AG08395 (cell line): ENCODE measurements around the gene SIGLEC11.
A peak's percentile ranks its signal among the peaks of the same experiment; 100 is the strongest.
"Not testable (repeated sequence)": the region's sequence is repeated elsewhere in the genome, so short reads cannot be mapped to it uniquely, and the experiment has no call there.

Experiments used
- DNase-seq: peaks from one replicate; pipeline ENCODE4 v3.0.0; 2012; ENCODE audit warnings: mixed read lengths, low spot score

Gene SIGLEC11, protein sequence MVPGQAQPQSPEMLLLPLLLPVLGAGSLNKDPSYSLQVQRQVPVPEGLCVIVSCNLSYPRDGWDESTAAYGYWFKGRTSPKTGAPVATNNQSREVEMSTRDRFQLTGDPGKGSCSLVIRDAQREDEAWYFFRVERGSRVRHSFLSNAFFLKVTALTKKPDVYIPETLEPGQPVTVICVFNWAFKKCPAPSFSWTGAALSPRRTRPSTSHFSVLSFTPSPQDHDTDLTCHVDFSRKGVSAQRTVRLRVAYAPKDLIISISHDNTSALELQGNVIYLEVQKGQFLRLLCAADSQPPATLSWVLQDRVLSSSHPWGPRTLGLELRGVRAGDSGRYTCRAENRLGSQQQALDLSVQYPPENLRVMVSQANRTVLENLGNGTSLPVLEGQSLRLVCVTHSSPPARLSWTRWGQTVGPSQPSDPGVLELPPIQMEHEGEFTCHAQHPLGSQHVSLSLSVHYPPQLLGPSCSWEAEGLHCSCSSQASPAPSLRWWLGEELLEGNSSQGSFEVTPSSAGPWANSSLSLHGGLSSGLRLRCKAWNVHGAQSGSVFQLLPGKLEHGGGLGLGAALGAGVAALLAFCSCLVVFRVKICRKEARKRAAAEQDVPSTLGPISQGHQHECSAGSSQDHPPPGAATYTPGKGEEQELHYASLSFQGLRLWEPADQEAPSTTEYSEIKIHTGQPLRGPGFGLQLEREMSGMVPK

DNA sequence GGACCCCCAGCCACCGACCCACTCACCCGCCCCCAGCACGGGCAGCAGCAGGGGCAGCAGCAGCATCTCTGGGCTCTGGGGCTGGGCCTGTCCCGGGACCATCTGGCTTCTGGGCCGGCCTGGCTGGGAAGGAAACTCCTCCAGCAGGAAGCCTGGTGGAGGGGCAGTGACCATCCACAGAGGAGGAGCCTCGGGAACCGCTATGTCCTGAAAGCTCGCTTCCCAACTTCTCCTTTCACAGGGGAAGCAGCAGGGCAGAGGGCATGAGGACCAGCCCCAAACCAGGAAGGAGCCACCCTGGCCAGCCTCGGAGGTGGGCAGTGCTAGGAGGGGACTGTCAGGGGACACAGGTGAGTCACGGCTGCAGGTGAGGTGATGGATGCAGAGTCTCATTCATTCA, at the start of gene SIGLEC11:
SIGLEC11 (minus strand) TSS at position 193 of the 400 bp plus-strand sequence; CDS start at position 102, 91 bp downstream.
- not testable (repeated sequence) for DNase-seq

DNA sequence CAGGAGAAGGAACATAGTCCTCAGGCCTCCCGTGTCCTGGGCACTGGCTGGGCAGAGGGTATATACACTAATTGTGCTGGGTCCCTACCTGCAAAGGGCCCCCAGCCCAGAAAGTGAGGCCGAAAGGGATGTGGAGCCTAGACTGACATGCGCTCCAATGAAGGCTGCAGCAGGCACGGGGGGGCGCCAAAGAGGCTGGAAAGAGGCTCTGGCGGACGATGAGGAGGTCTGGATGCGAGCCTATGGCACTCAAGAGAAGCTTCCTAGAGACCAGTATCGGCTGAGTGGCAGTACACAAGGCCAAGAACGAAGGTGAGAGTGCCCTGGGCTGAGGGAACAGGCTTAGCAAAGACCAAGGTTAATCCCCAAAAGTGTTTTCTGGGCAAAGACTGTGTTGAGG, 47.6 kb upstream of the SIGLEC11 start:
- no peak for DNase-seq

DNA sequence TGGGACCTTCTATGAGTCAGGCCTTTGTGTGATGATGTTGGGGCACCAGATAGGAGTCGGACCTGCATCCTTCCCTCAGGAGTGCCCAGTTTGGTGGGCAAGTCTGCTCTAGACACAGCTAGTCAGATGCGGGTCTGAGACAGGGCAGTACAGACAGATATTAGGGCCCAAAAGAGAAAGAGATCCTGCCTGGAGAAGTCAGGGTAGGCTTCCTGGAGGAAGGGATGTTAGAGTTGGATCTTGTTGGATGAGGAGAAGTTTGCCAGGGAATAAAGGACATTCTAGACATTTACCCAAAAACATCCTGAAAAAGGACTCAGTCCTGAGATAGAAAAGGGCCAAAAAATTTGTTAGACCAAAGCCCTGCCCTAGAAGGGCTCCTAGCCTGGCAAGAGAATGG, 47.0 kb upstream of the SIGLEC11 start:
- no peak for DNase-seq

DNA sequence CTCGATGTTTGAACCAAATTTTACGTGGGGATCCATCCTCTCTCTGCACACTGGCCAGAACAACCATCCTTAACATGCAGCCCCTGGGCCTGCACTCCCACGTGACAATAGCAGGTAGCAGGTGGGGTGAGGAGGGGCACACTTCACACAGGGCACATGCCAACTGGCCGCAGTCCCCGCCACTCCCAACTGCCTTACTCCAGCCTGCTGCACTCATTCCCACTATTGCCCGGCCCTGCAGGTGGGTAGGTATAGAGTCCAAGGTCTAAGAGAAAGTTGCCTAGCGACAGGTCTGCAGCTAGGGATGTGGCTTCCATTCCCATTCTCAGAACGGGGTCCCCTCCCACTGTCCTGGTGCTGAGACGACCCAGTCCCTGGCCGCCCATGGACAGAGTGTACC, 46.2 kb upstream of the SIGLEC11 start:
- no peak for DNase-seq

DNA sequence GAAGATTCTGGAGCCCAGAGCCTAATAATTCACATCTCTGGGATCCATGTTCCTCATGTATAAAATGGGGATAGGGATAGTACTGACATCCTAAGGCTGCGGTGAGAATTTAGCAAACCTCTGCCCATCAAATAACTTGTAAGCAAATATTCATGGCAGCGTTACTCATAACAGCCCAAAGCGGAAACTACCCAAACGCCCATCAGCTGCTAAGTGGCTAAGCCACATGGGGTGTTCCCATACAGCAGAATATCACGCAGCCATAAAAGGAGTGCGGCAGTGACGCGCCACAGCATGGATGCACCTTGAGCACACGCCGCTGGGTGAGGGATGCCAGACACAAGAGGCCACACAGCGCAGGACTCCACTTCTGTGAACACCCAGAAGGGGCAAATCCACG, 44.5 kb upstream of the SIGLEC11 start:
- DNase-seq: no peak

DNA sequence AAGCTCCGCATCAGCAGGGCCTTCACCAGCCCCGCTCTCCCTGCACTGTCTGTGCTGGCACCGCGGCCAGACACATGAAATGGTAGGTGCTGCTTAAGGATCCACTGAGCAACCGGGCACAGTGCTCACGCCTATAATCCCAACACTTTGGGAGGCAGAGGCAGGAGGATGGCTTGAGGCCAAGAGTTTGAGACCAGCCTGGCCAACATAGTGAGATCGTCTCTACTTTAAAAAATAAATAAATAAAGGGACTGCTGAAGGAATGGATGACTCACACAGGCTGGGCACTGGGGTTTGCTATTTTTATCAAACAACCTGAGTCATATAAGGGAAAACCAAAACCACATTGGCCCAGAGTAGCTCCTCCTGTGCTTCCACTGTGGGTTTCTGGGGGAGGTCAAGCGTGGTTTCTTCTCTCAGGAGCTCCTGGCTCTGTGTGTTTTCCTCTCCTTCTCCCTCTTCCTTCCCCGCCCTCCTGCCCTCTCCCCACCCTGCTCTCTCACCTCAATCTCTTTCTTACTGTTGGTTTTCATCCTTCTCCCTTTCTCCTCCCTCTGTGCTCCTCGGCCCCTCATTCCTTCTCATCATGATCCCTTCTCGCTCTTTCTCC, 42.9 kb upstream of the SIGLEC11 start:
- peak; percentile 98 for DNase-seq

DNA sequence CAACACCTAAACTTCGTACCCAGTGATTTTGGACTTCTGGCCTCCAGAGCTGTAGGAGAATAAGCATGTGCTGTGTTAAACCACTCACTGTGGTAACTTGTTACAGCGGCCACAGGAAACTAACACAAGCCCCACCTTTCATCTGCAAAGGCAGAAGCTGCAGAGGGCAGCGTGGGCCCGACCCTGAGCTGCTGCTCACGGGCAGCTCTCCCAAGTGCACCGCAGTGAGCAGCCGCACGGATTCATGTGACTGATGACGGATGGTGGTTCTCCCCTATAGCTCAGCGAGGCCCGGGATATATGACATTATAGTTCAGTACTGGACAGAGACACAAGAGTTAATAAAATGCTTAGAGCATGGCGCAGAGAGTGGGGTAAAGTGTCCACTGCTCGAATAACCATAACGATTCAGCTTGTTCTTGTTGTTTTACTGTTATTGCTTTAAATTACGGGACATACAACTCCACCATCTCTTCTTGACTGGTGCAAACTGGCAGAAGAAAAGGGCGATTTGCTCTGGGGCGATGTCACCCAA, 42.3 kb upstream of the SIGLEC11 start:
- DNase-seq: no peak

DNA sequence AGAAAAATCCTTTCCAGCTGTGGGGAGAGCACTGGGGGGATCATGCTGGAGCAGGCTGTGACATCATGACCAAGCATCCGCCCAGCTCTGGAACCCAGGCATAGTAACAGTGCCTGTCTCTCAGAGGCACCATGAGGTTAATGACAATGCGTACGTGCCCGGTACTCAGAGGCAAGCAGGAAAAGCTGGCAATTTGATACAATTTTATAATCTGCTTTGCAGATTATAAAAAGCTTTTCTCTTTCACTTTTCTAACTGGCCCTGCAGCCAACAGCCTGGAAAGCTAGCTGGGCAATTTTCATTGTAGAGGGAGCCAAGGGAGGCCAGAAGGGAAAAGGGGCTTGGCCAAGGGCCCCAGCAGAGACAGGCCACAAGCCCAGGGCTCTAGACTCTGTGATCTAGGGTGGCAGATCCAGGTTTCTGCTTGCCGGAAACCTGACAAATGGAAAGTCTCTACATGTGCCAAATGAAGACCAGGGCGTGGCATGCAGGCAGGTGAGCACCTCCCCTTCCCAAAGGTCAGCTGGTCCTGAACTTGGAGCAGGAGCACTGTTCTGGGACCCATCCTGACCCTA, 41.5 kb upstream of the SIGLEC11 start:
- no peak for DNase-seq

DNA sequence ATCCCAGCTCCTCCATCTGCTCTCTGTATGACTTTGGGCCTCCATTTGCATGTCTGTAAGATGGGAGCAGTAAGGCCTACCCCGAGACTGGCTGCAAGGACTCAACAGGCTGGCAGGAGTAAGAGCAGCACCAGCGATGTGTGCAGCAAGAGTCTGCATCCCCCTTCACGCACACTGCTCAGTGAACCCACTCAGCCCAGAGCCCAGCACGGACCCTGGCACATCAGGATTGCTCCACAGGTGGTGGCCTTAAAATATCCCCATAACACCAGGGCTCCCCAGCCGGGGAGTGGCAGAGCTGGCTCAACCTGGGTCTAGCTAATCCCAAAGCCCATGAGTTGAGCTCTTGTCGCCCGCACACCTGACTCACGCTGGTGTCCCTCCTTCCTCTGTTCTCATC, 40.8 kb upstream of the SIGLEC11 start:
- DNase-seq: no peak

DNA sequence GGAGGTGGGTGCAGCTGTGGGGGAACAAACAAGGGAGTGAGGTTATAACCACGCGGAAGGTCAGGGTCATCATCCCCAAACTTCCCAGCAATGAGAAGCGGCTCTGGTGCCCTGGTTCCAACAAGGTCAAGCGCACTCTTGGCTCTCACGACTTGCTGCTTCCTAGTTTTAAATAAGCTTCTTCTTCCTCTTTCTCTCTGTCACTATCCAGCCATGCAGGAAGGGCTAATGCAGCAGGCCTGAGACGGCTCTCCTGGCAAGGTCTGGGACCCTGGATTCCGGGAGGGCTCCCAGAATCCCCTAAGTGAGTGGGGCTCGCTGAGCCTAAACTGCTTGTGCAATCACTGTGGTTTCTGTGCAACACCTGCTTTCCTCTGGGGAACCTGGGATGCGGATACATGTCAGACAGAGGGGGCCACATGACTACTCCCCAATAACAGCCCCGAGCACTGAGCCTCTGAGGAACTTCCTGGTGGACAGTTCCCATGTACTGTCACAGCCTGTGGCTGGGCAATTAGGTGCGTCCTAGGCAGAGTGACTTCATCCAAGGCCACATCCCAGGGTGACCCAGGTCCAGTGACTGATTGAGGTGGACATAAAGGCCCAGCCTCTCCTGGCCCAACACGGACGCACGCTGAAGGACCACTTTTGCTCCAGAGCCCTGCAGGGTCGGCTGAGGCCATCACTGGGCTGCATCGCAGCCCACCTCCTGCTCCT, 40.0 kb upstream of the SIGLEC11 start:
- DNase-seq: no peak

DNA sequence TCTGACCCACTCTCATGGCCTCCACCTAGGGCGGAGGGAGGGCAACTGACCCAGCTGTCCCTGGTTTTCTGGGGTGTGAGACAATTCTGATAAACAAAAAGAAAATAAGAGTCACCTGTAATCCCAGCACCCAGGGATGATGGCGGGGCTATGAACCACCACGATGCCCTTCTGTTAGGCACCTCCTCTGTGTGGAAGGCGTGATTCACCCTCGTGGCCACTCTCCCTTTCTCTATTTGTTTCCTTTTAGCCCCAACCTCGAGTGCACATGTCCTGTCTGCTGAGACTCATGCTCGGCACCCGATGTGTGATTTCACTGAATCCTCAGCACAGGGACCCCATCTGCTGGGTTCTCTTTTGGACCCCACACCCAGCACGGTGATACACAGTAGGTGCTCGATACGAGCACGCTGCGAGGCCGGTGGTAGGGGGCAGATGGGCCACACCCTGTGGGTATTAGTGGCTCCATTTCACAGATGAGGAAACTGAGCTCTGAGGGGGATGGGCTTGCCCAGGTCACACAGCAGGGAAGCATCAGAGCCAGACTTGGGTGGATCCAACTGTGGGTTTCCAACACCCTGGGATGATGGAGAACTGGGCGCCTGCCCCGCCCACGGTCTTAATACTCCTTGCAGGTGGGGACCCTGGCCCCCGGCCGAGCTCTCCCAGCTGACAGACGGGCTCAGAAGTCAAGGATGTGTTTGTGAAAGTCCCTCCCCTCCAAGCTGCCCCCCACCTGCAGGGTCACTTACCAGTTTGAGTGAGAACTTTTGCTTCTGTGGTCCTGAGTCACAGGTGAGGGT, 39.3 kb upstream of the SIGLEC11 start:
- no peak for DNase-seq

DNA sequence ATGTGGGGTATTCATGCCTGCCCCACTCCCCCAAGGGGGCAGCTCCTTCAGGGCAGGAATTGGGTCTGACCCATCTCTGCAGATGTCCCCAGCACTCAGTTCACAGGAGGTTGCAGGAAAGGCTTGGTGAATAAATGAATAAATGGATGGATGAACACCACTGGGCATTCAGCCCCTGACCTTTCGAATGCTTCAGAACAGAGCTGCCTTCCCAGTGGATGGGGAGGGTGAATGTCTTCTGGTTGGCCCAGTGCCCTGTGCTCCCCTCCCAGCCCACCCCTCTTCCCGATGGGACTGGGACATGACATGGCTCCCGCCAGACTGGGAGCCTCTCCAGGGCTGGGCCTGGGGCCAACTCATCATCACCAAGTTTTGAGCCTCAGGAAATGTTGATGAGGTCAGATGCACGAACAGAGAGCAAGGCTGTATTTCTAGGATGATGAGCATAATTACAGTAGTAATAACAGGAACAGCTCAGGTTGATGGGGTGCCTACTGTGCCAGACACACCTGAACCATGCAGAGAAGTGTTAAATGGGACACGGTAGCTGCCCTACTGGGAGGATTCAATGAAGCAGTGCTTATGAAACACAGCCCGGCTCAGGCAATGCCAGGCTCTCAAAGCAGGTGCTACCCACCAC, 38.5 kb upstream of the SIGLEC11 start:
- DNase-seq: no peak

DNA sequence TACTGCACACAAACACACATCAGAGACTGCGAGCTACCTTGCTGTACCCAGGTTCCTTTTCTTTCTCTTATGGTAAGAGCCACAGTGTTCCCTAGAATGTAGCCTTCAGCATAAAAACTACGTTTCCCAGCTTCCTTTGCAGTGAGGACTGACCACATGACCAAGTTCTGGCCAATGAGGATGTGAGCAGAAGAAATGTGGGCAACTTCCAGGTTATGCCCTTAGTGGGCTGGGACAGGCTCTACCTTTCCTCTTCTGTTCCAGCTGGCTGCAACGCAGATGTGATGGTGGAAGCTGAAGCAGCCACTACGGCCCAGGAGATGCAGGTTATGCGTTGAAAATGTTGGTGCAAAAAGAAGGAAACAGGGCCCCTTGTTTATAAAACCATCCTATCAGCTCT, 36.7 kb upstream of the SIGLEC11 start:
- DNase-seq: peak; percentile 61

DNA sequence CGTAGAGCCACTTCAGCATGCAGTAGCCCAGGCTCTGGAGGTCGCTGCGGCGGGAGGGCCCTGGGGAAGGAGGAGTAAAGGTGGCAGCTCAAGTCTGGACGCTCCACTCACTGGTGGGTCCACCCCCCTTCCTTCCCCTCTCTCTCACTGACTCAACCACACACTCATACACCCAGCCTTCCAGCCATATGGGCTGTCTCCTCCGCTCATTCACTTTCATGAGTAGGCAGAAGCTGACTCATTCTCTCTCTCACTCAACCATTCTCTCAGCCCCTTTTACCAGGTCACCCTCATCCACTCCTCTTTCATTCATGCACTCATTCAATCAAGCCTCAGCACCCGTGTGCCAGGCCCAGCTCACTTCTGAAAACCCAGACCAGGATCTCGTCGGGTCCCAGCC, 27.5 kb upstream of the SIGLEC11 start:
- DNase-seq: peak; percentile 24

DNA sequence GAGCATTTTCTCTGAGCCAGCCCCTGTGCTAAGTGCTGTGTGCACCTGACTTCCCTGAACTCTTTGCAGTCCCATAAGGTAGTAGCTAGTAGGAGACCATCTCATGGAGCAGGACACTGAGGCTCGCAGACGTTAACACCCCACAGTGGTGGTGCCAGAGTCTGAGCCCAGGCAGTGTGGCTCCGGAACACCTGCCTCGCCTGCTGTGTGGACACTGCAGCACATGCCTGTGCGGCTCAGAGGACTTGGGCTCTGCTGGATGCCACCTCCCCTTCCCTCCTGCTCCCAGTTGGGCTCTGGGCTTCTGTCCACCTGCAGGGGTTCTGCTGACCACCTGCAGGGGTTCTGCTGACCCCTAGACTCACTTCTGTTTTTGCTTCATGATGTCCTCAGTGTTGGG, 27.0 kb upstream of the SIGLEC11 start:
- DNase-seq: no peak

DNA sequence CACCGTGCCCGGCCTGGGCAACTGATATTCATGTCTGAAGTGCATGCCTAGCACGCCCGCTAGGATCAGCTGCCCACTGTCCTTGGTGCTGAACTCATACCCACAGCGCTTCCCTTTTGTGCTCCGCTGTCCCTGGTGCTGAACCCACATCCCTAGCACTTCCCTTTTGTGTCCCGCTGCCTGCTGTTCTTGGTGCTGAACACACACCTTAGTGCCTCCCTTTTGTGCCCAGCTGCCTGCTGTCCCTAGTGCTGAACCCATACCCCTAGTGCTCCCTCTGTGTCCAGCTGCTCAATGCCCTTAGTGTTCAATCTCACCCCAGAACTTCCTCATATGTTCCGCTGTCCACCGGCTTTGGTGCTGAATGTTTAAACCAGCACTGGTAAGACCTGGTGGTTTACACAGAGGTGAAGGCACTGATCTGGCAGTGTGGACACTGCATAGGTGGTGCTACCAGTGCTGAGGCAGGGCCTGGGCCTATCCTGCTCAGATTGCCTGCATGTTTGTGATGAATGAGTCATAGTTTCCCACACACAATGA, 26.3 kb upstream of the SIGLEC11 start:
- DNase-seq: peak; percentile 83

DNA sequence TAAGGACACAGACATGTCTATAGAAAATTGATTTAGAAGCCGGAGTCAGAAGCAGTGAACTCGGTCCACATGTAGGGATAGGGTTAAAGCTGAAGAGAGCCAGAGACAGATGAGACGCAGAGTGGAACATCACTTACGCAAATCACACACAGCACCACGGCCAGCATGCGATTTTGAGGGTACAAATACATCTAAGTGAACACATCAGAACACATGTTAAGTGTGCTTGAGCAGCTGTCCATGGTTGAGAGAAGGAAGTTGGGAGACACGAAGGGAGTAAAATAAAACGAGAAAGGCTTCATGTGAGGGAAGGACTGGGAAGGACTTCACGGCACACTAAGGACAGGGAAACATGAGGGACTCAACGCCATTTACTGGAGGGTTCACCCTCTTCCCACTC, 25.4 kb upstream of the SIGLEC11 start:
- no peak for DNase-seq

DNA sequence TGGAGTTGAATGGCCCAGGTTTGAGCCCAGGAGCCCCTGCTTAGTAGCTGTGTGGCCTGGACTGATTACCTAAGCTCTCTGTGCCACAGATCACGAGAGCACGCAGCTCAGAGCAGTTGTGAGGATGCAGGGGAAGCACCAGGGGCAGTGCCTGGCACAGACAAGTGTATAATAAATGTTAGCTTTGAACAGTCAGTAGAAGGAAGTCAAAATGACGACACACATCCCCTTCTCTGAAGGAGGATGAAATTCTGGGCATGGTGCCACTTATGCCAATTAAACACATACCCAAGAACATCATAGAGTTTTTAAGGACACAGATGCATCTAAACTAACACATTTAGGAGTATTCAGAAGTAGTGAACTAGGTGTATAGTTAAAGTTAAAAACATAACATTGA, 24.9 kb upstream of the SIGLEC11 start:
- no peak for DNase-seq

DNA sequence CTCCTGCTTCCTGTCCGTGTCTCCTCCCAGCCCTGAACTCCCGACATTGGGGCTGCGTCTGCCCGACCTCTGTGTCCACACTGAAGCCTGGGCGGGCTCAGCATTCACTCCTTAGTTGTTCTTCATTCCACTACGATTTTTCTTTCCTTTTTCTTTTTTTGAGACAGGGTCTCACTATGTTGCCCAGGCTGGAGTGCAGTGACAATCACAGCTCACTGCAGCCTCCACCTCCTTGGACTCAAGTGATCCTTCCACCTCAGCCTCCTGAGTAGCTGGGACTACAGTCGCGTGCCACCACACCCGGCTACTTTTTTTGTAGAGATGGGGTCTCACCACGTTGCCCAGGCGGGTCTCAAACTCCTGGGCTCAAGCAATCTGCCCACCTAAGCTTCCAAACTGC, 23.5 kb upstream of the SIGLEC11 start:
- DNase-seq: no peak

DNA sequence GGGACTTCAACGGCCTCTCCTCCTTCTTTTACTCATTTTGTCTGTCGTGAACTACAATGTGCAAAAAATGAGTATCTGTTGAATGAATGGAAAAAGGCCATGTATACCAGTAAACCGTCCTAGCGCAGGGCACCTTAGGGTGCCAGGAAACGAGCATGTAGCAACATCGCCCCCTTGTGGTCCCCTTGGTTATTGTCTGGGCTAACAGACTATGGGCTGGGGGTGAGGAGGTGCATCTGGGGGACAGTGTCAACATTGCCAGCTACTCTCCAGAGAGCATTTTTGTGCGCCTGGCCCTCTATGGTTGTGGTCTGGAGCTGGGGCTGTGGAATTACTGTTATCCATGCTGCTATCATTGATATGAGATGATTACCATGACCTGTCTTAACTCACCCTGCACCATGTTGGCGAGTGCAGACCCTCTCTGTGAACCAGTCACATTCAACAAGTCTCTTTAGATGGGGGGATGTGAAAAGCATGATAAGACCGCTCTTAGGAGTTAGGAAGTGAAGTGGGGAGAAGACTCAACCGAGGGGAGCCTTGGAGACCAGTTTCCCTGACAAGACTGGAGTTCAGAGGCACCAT, 22.8 kb upstream of the SIGLEC11 start:
- peak; percentile 52 for DNase-seq
